Neural cell (in vitro differentiated cells): Measurements from ENCODE around the gene DLGAP4. TPM values are rescaled to one million over a fixed set of nuclear protein-coding genes. Genes with fewer than 3 reads are reported as not detected.

Experiments used
- H2AFZ ChIP-seq: fragments of 200-600, 300-800 bp; sonication (generic), shearing (Covaris generic); 2 replicates; pipeline ENCODE4 v1.6.0; 2014; ENCODE audit warnings: low read depth, mild to moderate bottlenecking, antibody characterized with exemption, low read length, moderate library complexity
- H3F3A ChIP-seq: fragments of 200-600 bp; shearing (Covaris generic); 2 replicates; pipeline ENCODE4 v1.6.1; 2016; ENCODE audit warnings: mild to moderate bottlenecking, moderate library complexity, mixed read lengths, antibody characterized with exemption, low read length; ENCODE audit not compliant: insufficient read depth, poor library complexity, severe bottlenecking
- H3K27ac ChIP-seq: fragments of 200-600, 300-800 bp; sonication (generic), shearing (Covaris generic); 2 replicates; pipeline ENCODE4 v1.5.1; 2014; ENCODE audit warnings: mild to moderate bottlenecking, low read length, moderate library complexity
- H3K27me3 ChIP-seq: fragments of 300-800, 200-600 bp; sonication (generic), shearing (Covaris generic); 2 replicates; pipeline ENCODE4 v1.6.0; 2014; ENCODE audit warnings: mild to moderate bottlenecking, low read depth, low read length, moderate library complexity; ENCODE audit not compliant: insufficient read depth
- H3K36me3 ChIP-seq: fragments of 300-800, 200-600 bp; sonication (generic), shearing (Covaris generic); 2 replicates; pipeline ENCODE4 v1.5.1; 2014; ENCODE audit warnings: mild to moderate bottlenecking, antibody characterized with exemption, low read length, moderate library complexity; ENCODE audit not compliant: insufficient read depth
- H3K4me2 ChIP-seq: fragments of 300-800, 200-600 bp; sonication (generic), shearing (Covaris generic); 2 replicates; pipeline ENCODE4 v1.6.0; 2014; ENCODE audit warnings: mild to moderate bottlenecking, low read length
- H3K4me3 ChIP-seq: fragments of 300-800, 200-600 bp; sonication (generic), shearing (Covaris generic); 2 replicates; pipeline ENCODE4 v1.5.1; 2014; ENCODE audit warnings: mild to moderate bottlenecking, low read length, moderate library complexity
- H3K79me2 ChIP-seq: fragments of 200-600 bp; shearing (Covaris generic); replicated peaks from 2 replicates; pipeline ENCODE4 v1.6.0; 2014; ENCODE audit warnings: mild to moderate bottlenecking, low read length, moderate library complexity; ENCODE audit not compliant: insufficient read depth
- H3K9ac ChIP-seq: fragments of 300-800, 200-600 bp; sonication (generic), shearing (Covaris generic); 2 replicates; pipeline ENCODE4 v1.6.1; 2016; ENCODE audit warnings: mild to moderate bottlenecking, low read length, mixed read lengths
- H3K9me2 ChIP-seq: fragments of 200-600 bp; shearing (Covaris generic); 2 replicates; pipeline ENCODE4 v1.6.1; 2016; ENCODE audit warnings: mild to moderate bottlenecking, low read length, mixed read lengths; ENCODE audit not compliant: insufficient read depth
- H3K9me3 ChIP-seq: fragments of 200-600, 300-800 bp; sonication (generic), shearing (Covaris generic); 2 replicates; pipeline ENCODE4 v1.6.1; 2016; ENCODE audit warnings: mild to moderate bottlenecking, mixed run types, low read length, moderate library complexity, mixed read lengths
- H4K20me1 ChIP-seq: fragments of 200-600 bp; shearing (Covaris generic); 2 replicates; pipeline ENCODE4 v1.6.1; 2016; ENCODE audit warnings: mild to moderate bottlenecking, mixed run types; ENCODE audit not compliant: insufficient read depth
- EP300 ChIP-seq: fragments of 450-650 bp; conservative IDR thresholded peaks from 2 replicates; pipeline ENCODE4 v1.6.1; 2014; ENCODE audit warnings: antibody characterized with exemption, mild to moderate bottlenecking, moderate library complexity; ENCODE audit not compliant: poor library complexity, severe bottlenecking
- EZH2 ChIP-seq: fragments of 200-600, 300-800 bp; shearing (Covaris generic), sonication (generic); IDR thresholded peaks from 2 replicates; pipeline ENCODE4 v1.6.1; 2014; ENCODE audit warnings: antibody characterized with exemption, low read length, borderline replicate concordance, mild to moderate bottlenecking; ENCODE audit not compliant: insufficient read depth, poor library complexity, severe bottlenecking
- MXI1 ChIP-seq: fragments of 450-650 bp; conservative IDR thresholded peaks from 2 replicates; pipeline ENCODE4 v1.6.1; 2014; ENCODE audit warnings: antibody characterized with exemption, mild to moderate bottlenecking; ENCODE audit not compliant: poor library complexity, severe bottlenecking
- POLR2AphosphoS5 ChIP-seq: IDR thresholded peaks from 2 replicates; pipeline ENCODE4 v1.6.1; 2012
- RAD21 ChIP-seq: fragments of 450-650 bp; conservative IDR thresholded peaks from 2 replicates; pipeline ENCODE4 v1.6.1; 2014; ENCODE audit warnings: antibody characterized with exemption, mild to moderate bottlenecking, moderate library complexity
- SMC3 ChIP-seq: fragments of 450-650 bp; conservative IDR thresholded peaks from 2 replicates; pipeline ENCODE4 v1.6.1; 2014; ENCODE audit warnings: antibody characterized with exemption, mild to moderate bottlenecking, moderate library complexity; ENCODE audit not compliant: poor library complexity
- TAF1 ChIP-seq: IDR thresholded peaks from 2 replicates; pipeline ENCODE4 v1.6.1; 2012; ENCODE audit warnings: low read depth
- polyA plus RNA-seq: library from polyadenylated mRNA; depleted of rRNA; stranded (reverse); fragments of >200 nt; gene quantifications from 2 replicates; pipeline ENCODE4 v1.2.3, GENCODE V29; 2014
- TF ChIP-seq, protein P1 (sequence below): IDR thresholded peaks from 2 replicates; pipeline ENCODE4 v1.6.1; 2012; ENCODE audit warnings: borderline replicate concordance
- TF ChIP-seq, protein P2 (sequence below): fragments of 450-650 bp; IDR thresholded peaks from 2 replicates; pipeline ENCODE4 v1.5.1; 2014; ENCODE audit warnings: antibody characterized with exemption, mild to moderate bottlenecking, moderate library complexity; ENCODE audit not compliant: poor library complexity, severe bottlenecking

Gene DLGAP4
- polyA plus RNA-seq, 1 donor from 2014 or later: 31.2 TPM

DNA sequence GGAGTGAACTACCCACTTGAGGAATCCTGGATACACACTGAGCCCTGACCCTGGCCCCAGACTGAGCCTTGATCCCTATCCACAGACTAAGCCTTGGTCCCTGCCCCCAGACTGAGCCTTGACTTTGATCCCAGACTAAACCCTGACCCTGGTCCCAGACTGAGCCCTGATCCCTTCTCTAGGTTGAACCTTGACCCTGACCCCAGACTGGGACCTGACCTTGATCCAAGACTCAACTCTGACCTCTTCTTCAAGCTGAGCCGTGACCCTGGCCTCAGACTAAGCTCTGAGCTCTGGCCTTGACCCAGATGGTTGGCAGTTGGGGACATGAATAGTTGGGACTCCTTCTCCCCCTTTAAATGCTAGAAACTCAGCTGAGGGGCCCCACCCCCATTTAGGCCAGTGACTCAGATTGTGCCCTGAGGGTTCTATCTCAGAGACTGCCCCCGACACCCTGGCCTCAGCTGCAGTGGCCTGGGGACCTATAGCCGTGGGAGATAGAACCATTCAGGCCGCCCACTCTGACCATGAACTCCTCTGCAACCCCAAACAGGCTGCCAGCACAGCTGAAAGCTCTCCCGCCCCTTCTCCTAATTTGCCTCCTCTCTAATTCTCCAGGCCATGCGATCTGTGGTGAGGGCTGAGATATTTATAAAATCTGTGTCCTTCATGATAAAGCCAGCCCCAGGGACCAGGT, 84.7 kb downstream of the DLGAP4 start:
- Histone ChIP-seq H3K4me2 (no peak overlapping the region), H3K9ac (no peak overlapping the region), H3F3A (no peaks in the 10 kb centered on the region), H2AFZ (no peak overlapping the region), H3K27me3 (no peaks in the 10 kb centered on the region), H3K4me3 (no peak overlapping the region), H3K9me2 (no peaks in the 10 kb centered on the region), H3K79me2 (no peaks in the 10 kb centered on the region), H3K9me3 (no peaks in the 10 kb centered on the region), H3K36me3 (no peaks in the 10 kb centered on the region), H4K20me1 (no peaks in the 10 kb centered on the region), H3K27ac (no peak overlapping the region)
- TF ChIP-seq, protein P1, sequence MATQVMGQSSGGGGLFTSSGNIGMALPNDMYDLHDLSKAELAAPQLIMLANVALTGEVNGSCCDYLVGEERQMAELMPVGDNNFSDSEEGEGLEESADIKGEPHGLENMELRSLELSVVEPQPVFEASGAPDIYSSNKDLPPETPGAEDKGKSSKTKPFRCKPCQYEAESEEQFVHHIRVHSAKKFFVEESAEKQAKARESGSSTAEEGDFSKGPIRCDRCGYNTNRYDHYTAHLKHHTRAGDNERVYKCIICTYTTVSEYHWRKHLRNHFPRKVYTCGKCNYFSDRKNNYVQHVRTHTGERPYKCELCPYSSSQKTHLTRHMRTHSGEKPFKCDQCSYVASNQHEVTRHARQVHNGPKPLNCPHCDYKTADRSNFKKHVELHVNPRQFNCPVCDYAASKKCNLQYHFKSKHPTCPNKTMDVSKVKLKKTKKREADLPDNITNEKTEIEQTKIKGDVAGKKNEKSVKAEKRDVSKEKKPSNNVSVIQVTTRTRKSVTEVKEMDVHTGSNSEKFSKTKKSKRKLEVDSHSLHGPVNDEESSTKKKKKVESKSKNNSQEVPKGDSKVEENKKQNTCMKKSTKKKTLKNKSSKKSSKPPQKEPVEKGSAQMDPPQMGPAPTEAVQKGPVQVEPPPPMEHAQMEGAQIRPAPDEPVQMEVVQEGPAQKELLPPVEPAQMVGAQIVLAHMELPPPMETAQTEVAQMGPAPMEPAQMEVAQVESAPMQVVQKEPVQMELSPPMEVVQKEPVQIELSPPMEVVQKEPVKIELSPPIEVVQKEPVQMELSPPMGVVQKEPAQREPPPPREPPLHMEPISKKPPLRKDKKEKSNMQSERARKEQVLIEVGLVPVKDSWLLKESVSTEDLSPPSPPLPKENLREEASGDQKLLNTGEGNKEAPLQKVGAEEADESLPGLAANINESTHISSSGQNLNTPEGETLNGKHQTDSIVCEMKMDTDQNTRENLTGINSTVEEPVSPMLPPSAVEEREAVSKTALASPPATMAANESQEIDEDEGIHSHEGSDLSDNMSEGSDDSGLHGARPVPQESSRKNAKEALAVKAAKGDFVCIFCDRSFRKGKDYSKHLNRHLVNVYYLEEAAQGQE: no peak
- no peak for TF ChIP-seq POLR2AphosphoS5
- TF ChIP-seq MXI1: no peak
- no peak for TF ChIP-seq RAD21
- TF ChIP-seq, protein P2, sequence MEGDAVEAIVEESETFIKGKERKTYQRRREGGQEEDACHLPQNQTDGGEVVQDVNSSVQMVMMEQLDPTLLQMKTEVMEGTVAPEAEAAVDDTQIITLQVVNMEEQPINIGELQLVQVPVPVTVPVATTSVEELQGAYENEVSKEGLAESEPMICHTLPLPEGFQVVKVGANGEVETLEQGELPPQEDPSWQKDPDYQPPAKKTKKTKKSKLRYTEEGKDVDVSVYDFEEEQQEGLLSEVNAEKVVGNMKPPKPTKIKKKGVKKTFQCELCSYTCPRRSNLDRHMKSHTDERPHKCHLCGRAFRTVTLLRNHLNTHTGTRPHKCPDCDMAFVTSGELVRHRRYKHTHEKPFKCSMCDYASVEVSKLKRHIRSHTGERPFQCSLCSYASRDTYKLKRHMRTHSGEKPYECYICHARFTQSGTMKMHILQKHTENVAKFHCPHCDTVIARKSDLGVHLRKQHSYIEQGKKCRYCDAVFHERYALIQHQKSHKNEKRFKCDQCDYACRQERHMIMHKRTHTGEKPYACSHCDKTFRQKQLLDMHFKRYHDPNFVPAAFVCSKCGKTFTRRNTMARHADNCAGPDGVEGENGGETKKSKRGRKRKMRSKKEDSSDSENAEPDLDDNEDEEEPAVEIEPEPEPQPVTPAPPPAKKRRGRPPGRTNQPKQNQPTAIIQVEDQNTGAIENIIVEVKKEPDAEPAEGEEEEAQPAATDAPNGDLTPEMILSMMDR: no peak
- TF ChIP-seq EP300: no peak
- no peak for TF ChIP-seq EZH2
- TF ChIP-seq TAF1: no peak
- TF ChIP-seq SMC3: no peak

DNA sequence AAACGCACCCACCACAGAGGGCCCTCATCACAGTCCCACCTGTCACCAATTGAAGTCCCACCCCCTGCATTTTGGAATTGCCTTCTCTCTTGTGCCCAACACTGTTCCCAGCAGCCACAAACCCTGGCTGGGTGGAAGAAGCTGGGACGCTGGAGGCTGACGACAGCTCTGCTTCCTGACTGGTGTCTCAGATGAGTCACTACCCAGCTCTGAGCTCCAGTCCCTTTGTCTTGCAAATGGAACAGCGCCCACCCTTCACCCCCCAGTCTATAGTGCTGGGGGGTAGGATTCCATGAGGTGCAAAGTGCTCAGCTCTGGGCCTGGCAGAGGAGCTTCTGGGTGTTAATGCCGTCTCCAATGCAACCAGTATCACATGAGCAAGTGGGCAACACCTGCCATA, 85.3 kb downstream of the DLGAP4 start:
- no peak overlapping the region for H3K27ac ChIP-seq
- no peak overlapping the region for H3K9ac ChIP-seq
- no peaks in the 10 kb centered on the region for H3K9me3 ChIP-seq
- no peaks in the 10 kb centered on the region for H3K79me2 ChIP-seq
- no peaks in the 10 kb centered on the region for H3F3A ChIP-seq
- no peak overlapping the region for H3K4me2 ChIP-seq
- H3K9me2 ChIP-seq: no peaks in the 10 kb centered on the region
- H3K27me3 ChIP-seq: no peaks in the 10 kb centered on the region
- H2AFZ ChIP-seq: no peak overlapping the region
- H3K4me3 ChIP-seq: no peak overlapping the region
- no peaks in the 10 kb centered on the region for H4K20me1 ChIP-seq
- no peaks in the 10 kb centered on the region for H3K36me3 ChIP-seq
- TF ChIP-seq EP300: no peak
- no peak for TF ChIP-seq TAF1
- no peak for TF ChIP-seq POLR2AphosphoS5
- TF ChIP-seq, protein P1: no peak
